ENCODE data around the gene LMOD2.

LMOD2 gene

DNA sequence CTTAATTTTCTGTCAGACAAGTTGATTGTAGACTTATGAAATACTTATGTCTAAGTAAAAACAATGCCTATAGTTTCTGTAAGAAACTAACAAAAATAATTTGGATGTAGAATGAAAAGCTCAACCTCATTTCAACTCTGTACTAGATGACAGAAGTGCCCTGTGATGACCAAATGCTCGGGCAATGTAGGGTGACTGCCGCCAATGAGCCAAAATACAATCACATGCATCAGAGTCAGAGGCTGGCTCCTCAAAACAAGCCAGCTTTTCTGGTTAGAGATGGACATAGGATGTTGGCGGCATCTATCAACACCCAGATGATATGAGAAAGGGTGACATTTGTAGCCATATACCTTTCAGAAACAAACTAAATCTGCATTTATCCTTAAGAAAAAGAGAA, 23.9 kb downstream of the LMOD2 start:
- Histone ChIP-seq H3K4me3 (no peak overlapping the region), H3K36me3 (peaks cover 18 to 58% (median 40%) of the 10 kb centered on the region in 11 experiments; a peak in 20 of 22 replicates), H3K27me3 (no peaks in the 10 kb centered on the region), H4K20me1 (peaks cover 0 to 7% (median 0%) of the 10 kb centered on the region in 11 experiments; a peak in 3 of 22 replicates), H3K27ac (no peak overlapping the region), H3K9ac (no peak overlapping the region), H3K4me2 (no peak overlapping the region), H3K4me1 (no peaks in the 10 kb centered on the region; a peak in 1 of 20 replicates), H3K9me3 (replicated peaks in 1 of 11) (no peaks in the 10 kb centered on the region)
- TF ChIP-seq Cebpa-rat (IDR thresholded peaks at IDR 0.05) = no peak

DNA sequence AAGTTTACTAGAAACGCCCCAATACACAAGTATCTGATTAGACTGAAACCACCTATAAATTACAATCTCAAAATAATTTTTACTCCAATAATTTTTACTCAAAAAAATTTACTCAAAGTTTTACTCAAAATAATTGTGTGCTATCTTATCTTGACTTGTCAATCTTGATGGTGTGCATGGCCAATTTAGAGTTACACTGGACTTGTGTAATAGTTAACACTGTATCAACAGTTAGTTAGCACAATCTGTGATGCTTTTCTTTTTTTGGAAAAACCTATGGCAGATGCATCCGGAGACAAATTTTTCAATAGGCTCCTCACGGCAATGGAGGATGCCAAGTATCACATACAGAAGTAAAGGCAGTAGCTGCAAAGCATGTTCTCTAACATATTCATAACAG, 24.9 kb downstream of the LMOD2 start:
- H3K4me3 ChIP-seq = no peak overlapping the region
- no peak overlapping the region for H3K4me2 ChIP-seq
- H3K27ac ChIP-seq = no peak overlapping the region
- H4K20me1 ChIP-seq = peaks cover 0 to 16% (median 0%) of the 10 kb centered on the region in 11 experiments; a peak in 3 of 22 replicates
- no peaks in the 10 kb centered on the region for H3K27me3 ChIP-seq
- H3K9ac ChIP-seq = no peak overlapping the region
- H3K4me1 ChIP-seq = no peaks in the 10 kb centered on the region; a peak in 2 of 20 replicates
- peaks cover 22 to 66% (median 47%) of the 10 kb centered on the region in 11 experiments; a peak in 20 of 22 replicates for H3K36me3 ChIP-seq
- TF ChIP-seq Cebpa-rat (IDR thresholded peaks at IDR 0.05) = no peak
- H3K9me3 ChIP-seq (replicated peaks in 1 of 11) = no peaks in the 10 kb centered on the region

- no peaks in the 10 kb centered on the region for H3K9me3 ChIP-seq (replicated peaks in 1 of 11)
- H3K4me3 ChIP-seq = no peak overlapping the region
- peaks cover 22 to 73% (median 50%) of the 10 kb centered on the region in 11 experiments; a peak in 20 of 22 replicates for H3K36me3 ChIP-seq
- H3K4me1 ChIP-seq = no peaks in the 10 kb centered on the region; a peak in 2 of 20 replicates
- peaks cover 0 to 21% (median 0%) of the 10 kb centered on the region in 11 experiments; a peak in 4 of 22 replicates for H4K20me1 ChIP-seq
- no peak overlapping the region for H3K4me2 ChIP-seq
- H3K9ac ChIP-seq = no peak overlapping the region
- TF ChIP-seq Cebpa-rat (IDR thresholded peaks at IDR 0.05) = no peak
- no peak overlapping the region for H3K27ac ChIP-seq
- no peaks in the 10 kb centered on the region for H3K27me3 ChIP-seq
Measured at GRCh38 chr7:123681561-123681960, 25.9 kb downstream of the LMOD2 start.

- no peak for TF ChIP-seq Cebpa-rat (IDR thresholded peaks at IDR 0.05)
- no peaks in the 10 kb centered on the region for H3K9me3 ChIP-seq (replicated peaks in 1 of 11)
- peaks cover 26 to 84% (median 57%) of the 10 kb centered on the region in 11 experiments; a peak in 20 of 22 replicates for H3K36me3 ChIP-seq
- no peaks in the 10 kb centered on the region for H3K27me3 ChIP-seq
- H3K4me2 ChIP-seq = no peak overlapping the region
- H3K4me1 ChIP-seq = no peaks in the 10 kb centered on the region; a peak in 2 of 20 replicates
- H3K27ac ChIP-seq = no peak overlapping the region
- H3K4me3 ChIP-seq = no peak overlapping the region
- H3K9ac ChIP-seq = no peak overlapping the region
- H4K20me1 ChIP-seq = peaks cover 0 to 21% (median 0%) of the 10 kb centered on the region in 11 experiments; a peak in 3 of 22 replicates
Measured at GRCh38 chr7:123682690-123683089, 27.0 kb downstream of the LMOD2 start.

- Histone ChIP-seq H3K4me2 (no peak overlapping the region), H3K36me3 (peaks cover 44 to 91% (median 71%) of the 10 kb centered on the region in 11 experiments)
Measured at GRCh38 chr7:123687161-123687560, 31.5 kb downstream of the LMOD2 start.

DNA sequence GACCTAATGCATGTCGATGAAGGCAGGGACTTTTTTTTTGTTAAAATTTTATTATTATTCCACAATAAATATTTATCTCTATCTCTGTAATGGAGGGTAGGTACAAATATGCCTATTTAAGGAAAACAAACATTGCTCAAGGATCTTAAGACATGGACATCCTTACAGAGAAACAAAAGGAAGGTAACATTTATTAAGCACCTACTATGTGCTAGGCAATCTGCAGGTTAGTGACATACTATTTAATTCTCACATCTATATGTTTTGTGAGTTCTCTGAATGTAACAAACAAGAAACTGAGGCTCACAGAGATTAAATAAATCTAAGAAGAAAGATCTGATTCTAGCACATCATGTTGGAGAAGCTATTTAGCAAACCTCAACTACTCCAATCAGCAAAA, 32.1 kb downstream of the LMOD2 start:
- H3K27me3 ChIP-seq = no peaks in the 10 kb centered on the region
- peaks cover 0 to 34% (median 0%) of the 10 kb centered on the region in 11 experiments; a peak in 4 of 22 replicates for H4K20me1 ChIP-seq
- no peak overlapping the region for H3K27ac ChIP-seq
- no peak overlapping the region for H3K4me3 ChIP-seq
- H3K4me1 ChIP-seq = no peaks in the 10 kb centered on the region; a peak in 2 of 20 replicates
- no peaks in the 10 kb centered on the region for H3K9me3 ChIP-seq (replicated peaks in 1 of 11)
- no peak overlapping the region for H3K9ac ChIP-seq
- TF ChIP-seq Cebpa-rat (IDR thresholded peaks at IDR 0.05) = no peak
- peaks cover 47 to 94% (median 73%) of the 10 kb centered on the region in 11 experiments for H3K36me3 ChIP-seq
- H3K4me2 ChIP-seq = no peak overlapping the region

More at GRCh38 chr7:123687161-123687560, 31.5 kb downstream of the LMOD2 start:
- Histone ChIP-seq H3K27ac (no peak overlapping the region), H3K4me3 (no peak overlapping the region), H4K20me1 (peaks cover 0 to 32% (median 0%) of the 10 kb centered on the region in 11 experiments; a peak in 3 of 22 replicates), H3K9ac (no peak overlapping the region), H3K4me1 (no peaks in the 10 kb centered on the region; a peak in 2 of 20 replicates), H3K9me3 (replicated peaks in 1 of 11) (no peaks in the 10 kb centered on the region), H3K27me3 (no peaks in the 10 kb centered on the region)
- no peak for TF ChIP-seq Cebpa-rat (IDR thresholded peaks at IDR 0.05)

DNA sequence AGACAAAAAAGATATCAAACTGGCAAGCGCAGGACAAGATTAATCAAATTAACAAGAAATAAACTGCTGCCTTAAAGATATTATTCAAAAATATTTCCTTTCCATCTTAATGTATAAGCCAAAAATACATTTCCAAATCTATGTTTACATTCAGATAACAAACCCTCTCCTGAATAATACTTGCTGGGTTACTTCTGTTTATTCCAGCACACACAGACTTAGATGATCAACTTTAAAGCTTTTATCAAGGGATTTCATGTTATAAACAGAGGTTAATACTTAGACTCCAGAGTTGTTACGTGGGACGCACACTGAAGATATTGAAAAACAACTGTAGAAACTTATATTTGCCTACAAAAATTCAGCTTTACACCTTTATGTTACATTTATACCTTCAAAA, 33.6 kb downstream of the LMOD2 start:
- H3K9ac ChIP-seq = no peak overlapping the region
- no peaks in the 10 kb centered on the region; a peak in 2 of 20 replicates for H3K4me1 ChIP-seq
- H3K27ac ChIP-seq = no peak overlapping the region
- no peak overlapping the region for H3K4me2 ChIP-seq
- peaks cover 0 to 34% (median 0%) of the 10 kb centered on the region in 11 experiments; a peak in 4 of 22 replicates for H4K20me1 ChIP-seq
- H3K27me3 ChIP-seq = no peaks in the 10 kb centered on the region
- no peak for TF ChIP-seq Cebpa-rat (IDR thresholded peaks at IDR 0.05)
- peaks cover 50 to 92% (median 72%) of the 10 kb centered on the region in 11 experiments for H3K36me3 ChIP-seq
- H3K4me3 ChIP-seq = no peak overlapping the region
- H3K9me3 ChIP-seq (replicated peaks in 1 of 11) = no peaks in the 10 kb centered on the region

- Histone ChIP-seq H3K4me2 (no peak overlapping the region), H3K27me3 (no peaks in the 10 kb centered on the region), H3K9ac (no peak overlapping the region), H4K20me1 (peaks cover 0 to 32% (median 0%) of the 10 kb centered on the region in 11 experiments; a peak in 4 of 22 replicates), H3K4me1 (no peaks in the 10 kb centered on the region), H3K27ac (no peak overlapping the region), H3K36me3 (peaks cover 60 to 95% (median 80%) of the 10 kb centered on the region in 11 experiments), H3K4me3 (no peak overlapping the region), H3K9me3 (replicated peaks in 1 of 11) (no peaks in the 10 kb centered on the region)
- no peak for TF ChIP-seq Cebpa-rat (IDR thresholded peaks at IDR 0.05)
Measured at GRCh38 chr7:123690550-123690949, 34.9 kb downstream of the LMOD2 start.

DNA sequence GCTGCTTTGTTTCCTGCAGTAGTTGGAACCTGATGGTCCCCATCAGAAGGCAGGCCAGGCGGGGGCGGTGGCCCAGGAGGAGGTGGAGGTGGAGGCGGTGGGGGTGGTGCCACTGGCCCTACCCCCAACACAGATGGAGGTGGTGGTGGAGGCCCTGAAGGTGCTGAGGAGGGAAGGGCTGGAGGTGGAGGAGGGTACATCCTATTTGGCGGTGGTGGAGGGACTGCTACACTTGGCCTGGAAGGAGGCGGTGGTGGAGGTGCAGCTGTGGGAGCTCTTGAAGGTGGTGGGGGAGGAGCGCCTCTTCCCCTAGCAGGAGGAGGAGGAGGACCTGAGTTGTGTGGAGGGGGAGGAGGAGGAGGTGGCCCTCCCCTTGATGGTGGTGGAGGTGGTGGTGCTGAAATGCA, 36.8 kb downstream of the LMOD2 start:
- no peaks in the 10 kb centered on the region for H3K4me1 ChIP-seq
- no peak overlapping the region for H3K4me3 ChIP-seq
- H3K27ac ChIP-seq = no peak overlapping the region
- H3K9me3 ChIP-seq (replicated peaks in 1 of 11) = no peaks in the 10 kb centered on the region
- H3K9ac ChIP-seq = no peak overlapping the region
- H3K27me3 ChIP-seq = no peaks in the 10 kb centered on the region
- peaks cover 0 to 33% (median 0%) of the 10 kb centered on the region in 11 experiments; a peak in 4 of 22 replicates for H4K20me1 ChIP-seq
- TF ChIP-seq Cebpa-rat (IDR thresholded peaks at IDR 0.05) = no peak
- peaks cover 62 to 95% (median 79%) of the 10 kb centered on the region in 11 experiments for H3K36me3 ChIP-seq
- no peak overlapping the region for H3K4me2 ChIP-seq
